ENCODE data around the gene THEM4.

DNA sequence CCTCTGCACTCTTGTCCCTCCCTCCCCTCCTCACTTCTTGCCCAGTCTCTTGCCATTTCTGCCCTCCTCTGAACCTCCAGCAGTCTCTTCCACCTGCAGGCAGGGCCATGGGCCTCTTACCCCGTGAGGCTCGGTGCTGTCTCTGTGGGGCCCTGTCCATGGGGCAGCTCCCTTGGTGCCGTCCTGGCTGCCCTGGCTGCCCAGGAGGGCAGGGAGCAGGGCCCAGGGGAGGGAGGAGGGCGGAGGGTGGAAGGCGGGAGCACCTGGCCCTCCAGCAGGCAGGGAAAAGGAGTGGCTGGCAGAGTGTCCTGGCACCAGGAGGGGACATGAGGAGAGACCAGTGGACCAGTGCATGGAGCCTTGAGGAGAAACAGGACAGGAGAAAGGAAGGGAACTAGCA, 77.7 kb downstream of the THEM4 start, which contains the start of gene RORC:
- TF ChIP-seq, protein P1, sequence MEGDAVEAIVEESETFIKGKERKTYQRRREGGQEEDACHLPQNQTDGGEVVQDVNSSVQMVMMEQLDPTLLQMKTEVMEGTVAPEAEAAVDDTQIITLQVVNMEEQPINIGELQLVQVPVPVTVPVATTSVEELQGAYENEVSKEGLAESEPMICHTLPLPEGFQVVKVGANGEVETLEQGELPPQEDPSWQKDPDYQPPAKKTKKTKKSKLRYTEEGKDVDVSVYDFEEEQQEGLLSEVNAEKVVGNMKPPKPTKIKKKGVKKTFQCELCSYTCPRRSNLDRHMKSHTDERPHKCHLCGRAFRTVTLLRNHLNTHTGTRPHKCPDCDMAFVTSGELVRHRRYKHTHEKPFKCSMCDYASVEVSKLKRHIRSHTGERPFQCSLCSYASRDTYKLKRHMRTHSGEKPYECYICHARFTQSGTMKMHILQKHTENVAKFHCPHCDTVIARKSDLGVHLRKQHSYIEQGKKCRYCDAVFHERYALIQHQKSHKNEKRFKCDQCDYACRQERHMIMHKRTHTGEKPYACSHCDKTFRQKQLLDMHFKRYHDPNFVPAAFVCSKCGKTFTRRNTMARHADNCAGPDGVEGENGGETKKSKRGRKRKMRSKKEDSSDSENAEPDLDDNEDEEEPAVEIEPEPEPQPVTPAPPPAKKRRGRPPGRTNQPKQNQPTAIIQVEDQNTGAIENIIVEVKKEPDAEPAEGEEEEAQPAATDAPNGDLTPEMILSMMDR (IDR thresholded peaks at IDR 0.05), result no peak
- no peak for TF ChIP-seq POLR2A (IDR thresholded peaks at IDR 0.05)

Measured in heart left ventricle (tissue), 13 donors.